Pulmonary artery endothelial cell (primary cell): ENCODE measurements around the gene CCR5AS.
"Not testable (repeated sequence)": the region's sequence is repeated elsewhere in the genome, so short reads cannot be mapped to it uniquely, and the experiment has no call there.

Experiments used
- DNase-seq: peaks from one replicate; pipeline ENCODE4 v3.0.0-alpha.2; 2011; ENCODE audit warnings: low read depth, low spot score

Gene CCR5AS

GRCh38 chr3:46405301-46406019, 1.4 kb downstream of the CCR5AS start:
- no peak for DNase-seq

- DNase-seq, result not testable (repeated sequence)
These were observed 4.0 kb downstream of the CCR5AS start for GRCh38 chr3:46402902-46403301.

- no peak for DNase-seq
These were observed 5.3 kb downstream of the CCR5AS start for GRCh38 chr3:46401579-46401978.

GRCh38 chr3:46400846-46401245, 6.0 kb downstream of the CCR5AS start:
- no peak for DNase-seq

- peak; percentile 36 for DNase-seq
These were observed 6.7 kb downstream of the CCR5AS start for GRCh38 chr3:46400000-46400734.

- DNase-seq, result no peak
These were observed 7.3 kb downstream of the CCR5AS start for GRCh38 chr3:46399557-46399956.

- no peak for DNase-seq
These were observed 7.8 kb downstream of the CCR5AS start for GRCh38 chr3:46399098-46399497.

GRCh38 chr3:46398186-46398955, 8.5 kb downstream of the CCR5AS start:
- DNase-seq, result no peak

- DNase-seq, result no peak
These were observed 9.8 kb downstream of the CCR5AS start for GRCh38 chr3:46397111-46397510.

GRCh38 chr3:46395766-46396530, 10.9 kb downstream of the CCR5AS start:
- DNase-seq, result no peak

GRCh38 chr3:46395210-46395661, 11.6 kb downstream of the CCR5AS start:
- DNase-seq, result no peak

GRCh38 chr3:46393554-46394434, 13.1 kb downstream of the CCR5AS start:
- no peak for DNase-seq

- no peak for DNase-seq
These were observed 13.9 kb downstream of the CCR5AS start for GRCh38 chr3:46393011-46393410.

GRCh38 chr3:46391526-46391925, 15.3 kb downstream of the CCR5AS start:
- DNase-seq, result not testable (repeated sequence)

GRCh38 chr3:46389306-46389705, 17.6 kb downstream of the CCR5AS start:
- DNase-seq, result no peak

GRCh38 chr3:46388847-46389246, 18.0 kb downstream of the CCR5AS start:
- not testable (repeated sequence) for DNase-seq

GRCh38 chr3:46386205-46386604, 20.7 kb downstream of the CCR5AS start:
- DNase-seq, result peak; percentile 41

- DNase-seq, result no peak
These were observed 22.9 kb downstream of the CCR5AS start for GRCh38 chr3:46383951-46384330.

- DNase-seq, result no peak
These were observed 23.5 kb downstream of the CCR5AS start for GRCh38 chr3:46383211-46383950.

- no peak for DNase-seq
These were observed 25.2 kb downstream of the CCR5AS start for GRCh38 chr3:46381625-46382024.
